Measurements from ENCODE around the gene AMACR. TPM values are rescaled to one million over a fixed set of nuclear protein-coding genes. Genes with fewer than 3 reads are reported as not detected.

Gene AMACR
- total RNA-seq, 1 donor from 2014 or later, result 12.8 TPM

DNA sequence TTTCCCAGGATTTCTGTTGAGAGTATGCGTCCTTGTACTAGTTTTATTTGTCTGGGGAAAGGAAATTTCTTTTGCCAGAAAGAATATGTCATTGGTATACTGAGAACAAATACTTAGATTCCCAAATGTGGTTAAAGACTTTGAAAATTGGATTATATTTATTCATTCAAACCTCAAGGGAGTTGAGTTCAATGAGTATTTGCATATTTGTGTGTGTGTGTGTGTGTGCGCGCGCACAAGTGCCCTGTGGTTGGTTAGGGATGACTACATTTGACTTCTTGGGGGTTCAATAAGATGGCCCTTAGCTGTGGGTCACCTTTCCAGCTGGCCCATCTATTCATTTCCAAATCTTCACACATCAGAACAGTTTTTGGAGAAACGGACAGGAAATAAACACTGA, 66.8 kb downstream of the AMACR start:
- H3K4me3 Mint-ChIP-seq (ENCODE audit: unreplicated experiment), result no peak overlapping the region
- no peak for TF ChIP-seq CTCF (IDR thresholded peaks at IDR 0.05)
- H3K27me3 Mint-ChIP-seq (ENCODE audit: unreplicated experiment), result peaks cover 42% of the 10 kb centered on the region
- H3K9me3 Mint-ChIP-seq (ENCODE audit: unreplicated experiment), result no peaks in the 10 kb centered on the region
- no peak for DNase-seq (ENCODE audit: extremely low spot score, unreplicated experiment)
- peaks cover 1% of the 10 kb centered on the region for H3K4me1 Mint-ChIP-seq (ENCODE audit: unreplicated experiment)
- no peaks in the 10 kb centered on the region for H3K36me3 Mint-ChIP-seq (ENCODE audit: unreplicated experiment)
- no peak overlapping the region for H3K27ac Mint-ChIP-seq (ENCODE audit: unreplicated experiment)

DNA sequence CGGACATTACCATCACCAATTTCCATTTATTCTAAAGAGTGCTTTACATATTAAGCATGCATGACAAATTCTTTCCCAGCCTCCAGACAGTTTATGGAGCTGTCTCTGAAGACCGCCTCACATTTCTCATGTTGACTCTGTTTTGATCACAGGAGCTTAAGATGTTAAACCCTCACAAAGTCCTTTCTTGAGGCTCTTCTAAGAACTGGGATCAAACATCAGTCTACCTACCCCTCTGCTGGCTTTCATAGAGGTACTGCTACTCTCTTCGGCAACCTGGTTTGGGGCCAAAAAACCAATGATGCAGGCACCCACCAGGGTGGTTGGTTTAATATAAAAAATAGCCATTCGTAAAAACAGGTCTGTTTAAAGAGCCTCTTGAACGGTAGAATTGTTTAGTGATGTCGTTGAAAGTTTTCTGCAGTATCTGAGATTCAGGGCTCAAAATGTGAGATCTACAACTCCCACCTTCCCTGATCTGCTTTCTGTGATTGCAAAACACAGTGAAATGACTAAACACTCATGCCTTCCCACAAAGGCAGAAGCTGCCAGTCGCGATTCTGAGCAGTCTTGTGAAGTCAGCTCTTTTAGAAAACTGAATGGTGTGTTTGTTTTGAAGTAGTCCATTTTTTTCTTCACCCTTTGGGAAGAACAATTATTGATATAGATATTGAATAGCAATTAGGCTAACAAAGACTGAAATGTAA, 68.1 kb downstream of the AMACR start:
- TF ChIP-seq CTCF (IDR thresholded peaks at IDR 0.05), result no peak
- Mint-ChIP-seq H3K27me3 (ENCODE audit: unreplicated experiment) (peaks cover 34% of the 10 kb centered on the region), H3K9me3 (ENCODE audit: unreplicated experiment) (no peaks in the 10 kb centered on the region), H3K27ac (ENCODE audit: unreplicated experiment) (no peak overlapping the region), H3K4me3 (ENCODE audit: unreplicated experiment) (no peak overlapping the region), H3K4me1 (ENCODE audit: unreplicated experiment) (peaks cover 8% of the 10 kb centered on the region), H3K36me3 (ENCODE audit: unreplicated experiment) (no peaks in the 10 kb centered on the region)
- DNase-seq (ENCODE audit: extremely low spot score, unreplicated experiment), result no peak

DNA sequence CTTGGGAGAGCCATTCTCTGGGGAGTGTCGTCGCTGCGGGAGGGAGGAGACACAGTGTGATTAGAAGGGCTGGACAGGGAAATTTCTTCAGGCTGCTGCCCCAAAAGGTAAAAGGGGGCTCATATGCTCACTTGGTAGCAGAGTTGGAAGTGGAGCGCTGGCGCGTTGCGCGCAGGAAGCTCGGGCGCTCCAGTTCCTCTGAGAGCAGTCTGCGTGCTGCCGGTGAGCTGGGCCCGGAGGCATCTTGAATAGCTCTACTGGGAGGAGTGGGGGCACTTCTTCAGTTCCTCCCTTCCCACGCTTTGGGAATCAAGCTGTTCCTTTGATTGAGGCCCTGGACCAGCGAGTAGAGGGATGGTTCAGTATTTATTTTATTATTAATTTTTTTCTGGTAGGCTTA, 69.0 kb downstream of the AMACR start:
- H3K27ac Mint-ChIP-seq (ENCODE audit: unreplicated experiment), result no peak overlapping the region
- no peaks in the 10 kb centered on the region for H3K9me3 Mint-ChIP-seq (ENCODE audit: unreplicated experiment)
- no peak for TF ChIP-seq CTCF (IDR thresholded peaks at IDR 0.05)
- no peaks in the 10 kb centered on the region for H3K36me3 Mint-ChIP-seq (ENCODE audit: unreplicated experiment)
- no peak for DNase-seq (ENCODE audit: extremely low spot score, unreplicated experiment)
- H3K4me3 Mint-ChIP-seq (ENCODE audit: unreplicated experiment), result no peak overlapping the region
- H3K4me1 Mint-ChIP-seq (ENCODE audit: unreplicated experiment), result peaks cover 8% of the 10 kb centered on the region
- H3K27me3 Mint-ChIP-seq (ENCODE audit: unreplicated experiment), result peaks cover 34% of the 10 kb centered on the region

- Mint-ChIP-seq H3K4me3 (ENCODE audit: unreplicated experiment) (no peak overlapping the region), H3K36me3 (ENCODE audit: unreplicated experiment) (no peaks in the 10 kb centered on the region), H3K27me3 (ENCODE audit: unreplicated experiment) (peaks cover 33% of the 10 kb centered on the region), H3K9me3 (ENCODE audit: unreplicated experiment) (no peaks in the 10 kb centered on the region), H3K27ac (ENCODE audit: unreplicated experiment) (no peak overlapping the region), H3K4me1 (ENCODE audit: unreplicated experiment) (peaks cover 8% of the 10 kb centered on the region)
- TF ChIP-seq CTCF (IDR thresholded peaks at IDR 0.05), result no peak
- no peak for DNase-seq (ENCODE audit: extremely low spot score, unreplicated experiment)
Measured at GRCh38 chr5:33938507-33938796, 69.4 kb downstream of the AMACR start.

DNA sequence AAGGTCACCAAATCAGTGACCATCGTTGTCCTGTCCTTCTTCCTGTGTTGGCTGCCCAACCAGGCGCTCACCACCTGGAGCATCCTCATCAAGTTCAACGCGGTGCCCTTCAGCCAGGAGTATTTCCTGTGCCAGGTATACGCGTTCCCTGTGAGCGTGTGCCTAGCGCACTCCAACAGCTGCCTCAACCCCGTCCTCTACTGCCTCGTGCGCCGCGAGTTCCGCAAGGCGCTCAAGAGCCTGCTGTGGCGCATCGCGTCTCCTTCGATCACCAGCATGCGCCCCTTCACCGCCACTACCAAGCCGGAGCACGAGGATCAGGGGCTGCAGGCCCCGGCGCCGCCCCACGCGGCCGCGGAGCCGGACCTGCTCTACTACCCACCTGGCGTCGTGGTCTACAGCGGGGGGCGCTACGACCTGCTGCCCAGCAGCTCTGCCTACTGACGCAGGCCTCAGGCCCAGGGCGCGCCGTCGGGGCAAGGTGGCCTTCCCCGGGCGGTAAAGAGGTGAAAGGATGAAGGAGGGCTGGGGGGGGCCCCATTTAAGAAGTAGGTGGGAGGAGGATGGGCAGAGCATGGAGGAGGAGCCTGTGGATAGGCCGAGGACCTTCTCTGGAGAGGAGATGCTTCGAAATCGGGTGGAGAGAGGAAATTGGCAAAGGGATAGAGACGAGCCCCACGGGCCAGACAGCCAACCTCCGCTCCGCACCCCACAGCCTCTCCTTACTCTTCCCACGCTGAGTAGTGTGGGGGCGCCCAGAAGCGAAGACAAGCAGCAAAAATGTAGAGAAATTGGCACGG, 69.9 kb downstream of the AMACR start:
- Mint-ChIP-seq H3K4me3 (ENCODE audit: unreplicated experiment) (no peak overlapping the region), H3K36me3 (ENCODE audit: unreplicated experiment) (no peaks in the 10 kb centered on the region), H3K9me3 (ENCODE audit: unreplicated experiment) (no peaks in the 10 kb centered on the region), H3K4me1 (ENCODE audit: unreplicated experiment) (peaks cover 8% of the 10 kb centered on the region), H3K27ac (ENCODE audit: unreplicated experiment) (no peak overlapping the region), H3K27me3 (ENCODE audit: unreplicated experiment) (peaks cover 36% of the 10 kb centered on the region)
- no peak for TF ChIP-seq CTCF (IDR thresholded peaks at IDR 0.05)
- DNase-seq (ENCODE audit: extremely low spot score, unreplicated experiment), result no peak
